ENCODE results near the gene RAPGEF6.
"Not testable (repeated sequence)": the region's sequence is repeated elsewhere in the genome, so short reads cannot be mapped to it uniquely, and the experiment has no call there.

RAPGEF6 gene

DNA sequence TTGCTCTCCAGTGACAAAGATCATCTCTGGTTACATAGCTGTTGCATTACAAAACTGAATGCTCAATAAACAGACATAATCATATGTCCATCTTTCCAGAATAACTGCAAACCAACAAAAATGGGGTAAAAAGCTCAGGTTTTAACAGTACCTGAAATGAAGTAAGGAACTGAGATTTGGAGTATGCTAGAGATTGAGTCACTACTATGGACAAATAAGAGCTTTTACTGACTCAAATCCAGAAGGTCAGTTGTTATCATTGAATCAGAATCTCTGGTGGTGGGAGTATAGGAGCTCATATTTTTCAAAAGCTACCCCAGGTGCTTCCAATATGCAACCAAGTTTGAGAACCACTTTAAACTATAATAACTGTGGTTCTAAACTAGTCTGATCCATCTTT lies 4.1 kb upstream of the RAPGEF6 start:
- DNase-seq: no peak

DNA sequence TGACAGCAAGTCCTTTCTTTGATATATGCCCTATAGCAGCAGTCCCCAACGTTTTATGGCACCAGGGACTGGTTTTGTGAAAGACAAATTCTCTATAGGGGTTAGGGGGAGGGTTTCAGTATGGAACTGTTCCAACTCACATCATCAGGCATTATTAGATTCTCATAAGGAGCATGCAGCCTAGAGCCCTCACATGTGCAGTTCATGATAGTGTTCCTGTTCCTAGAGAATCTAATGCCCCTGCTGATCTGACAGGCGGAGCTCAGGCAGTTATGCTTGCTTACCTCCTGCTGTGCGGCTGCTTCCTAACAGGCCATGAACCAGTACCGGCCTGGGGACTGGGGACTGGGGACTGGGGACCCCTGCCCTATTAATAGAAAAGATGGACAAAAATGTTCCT lies 2.7 kb upstream of the RAPGEF6 start:
- DNase-seq: no peak

DNA sequence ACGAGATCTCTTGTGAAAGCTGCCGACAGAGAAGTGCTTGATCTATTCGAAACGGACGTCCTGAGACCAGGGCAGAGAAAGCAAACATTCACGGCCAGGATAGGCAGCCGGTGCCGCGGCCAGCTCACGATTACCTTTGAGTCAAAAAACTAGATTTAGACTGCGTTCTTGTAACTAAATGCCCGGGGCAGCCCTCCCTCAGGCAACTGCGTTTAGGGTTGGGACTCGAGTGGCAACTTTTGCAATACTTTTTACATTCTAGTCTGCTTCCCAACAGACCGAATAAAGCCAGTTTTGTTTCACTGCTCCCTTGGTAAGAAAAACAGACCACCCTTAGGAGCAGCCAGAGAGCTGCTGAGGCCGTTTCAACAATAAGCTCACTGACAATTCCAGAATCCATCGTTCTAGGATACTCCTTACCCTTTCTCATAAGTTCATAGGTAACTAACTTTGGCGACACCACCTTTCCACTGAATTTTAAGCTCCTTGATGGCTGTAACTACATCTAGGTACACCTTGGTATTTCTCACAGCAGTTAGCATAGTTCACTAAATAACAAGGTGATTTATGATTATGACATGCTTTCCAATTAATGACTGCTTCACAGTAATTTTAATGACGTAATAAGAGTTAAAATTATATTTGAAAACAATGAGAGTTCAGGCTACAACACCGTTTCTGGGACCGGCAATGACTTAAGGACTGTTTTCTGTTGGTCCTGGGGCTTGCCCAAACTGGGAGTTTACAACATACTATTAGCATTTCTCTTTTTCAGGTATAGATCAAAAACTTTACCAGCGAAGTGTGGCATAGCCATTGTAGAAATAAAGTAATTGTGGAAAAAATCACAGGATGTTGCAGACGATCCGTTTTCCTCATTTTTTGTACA lies 899 bp upstream of the RAPGEF6 start:
- DNase-seq: no peak

DNA sequence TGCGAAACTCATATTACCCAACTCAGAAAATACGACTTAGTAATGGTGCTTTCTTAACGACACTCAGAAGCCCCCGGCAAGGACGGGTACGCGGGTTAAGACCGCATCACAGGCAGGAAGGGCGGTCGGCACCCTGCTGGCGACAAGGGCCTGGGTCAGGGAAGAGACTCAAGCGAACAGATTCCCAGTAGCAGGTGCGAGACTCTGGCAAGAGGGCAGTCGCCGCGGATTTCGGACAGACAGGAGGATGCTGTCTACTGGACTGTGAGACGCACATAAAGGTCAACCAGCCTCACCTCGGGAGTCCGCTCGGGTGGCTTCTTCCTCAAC lies 398 bp downstream of the RAPGEF6 start:
- DNase-seq: peak; percentile 69

DNA sequence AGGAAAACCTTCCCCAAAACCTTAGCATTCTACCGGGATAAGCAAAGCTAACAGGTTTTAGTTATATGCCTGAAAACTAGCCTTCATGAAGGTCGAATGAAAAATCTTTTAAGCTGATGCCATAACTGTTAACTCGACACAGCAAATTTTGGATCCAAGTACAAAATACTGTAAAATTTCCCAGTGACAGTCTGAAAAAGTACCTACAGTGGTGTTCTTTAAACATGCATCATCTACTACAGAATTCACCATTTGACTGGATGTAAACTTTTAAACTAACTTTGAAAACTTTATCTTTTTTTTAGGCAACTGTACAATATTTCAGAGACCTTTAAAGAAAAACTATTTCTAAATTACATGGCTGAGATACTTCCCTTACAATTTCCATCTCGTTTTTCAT lies 791 bp downstream of the RAPGEF6 start:
- DNase-seq: no peak

DNA sequence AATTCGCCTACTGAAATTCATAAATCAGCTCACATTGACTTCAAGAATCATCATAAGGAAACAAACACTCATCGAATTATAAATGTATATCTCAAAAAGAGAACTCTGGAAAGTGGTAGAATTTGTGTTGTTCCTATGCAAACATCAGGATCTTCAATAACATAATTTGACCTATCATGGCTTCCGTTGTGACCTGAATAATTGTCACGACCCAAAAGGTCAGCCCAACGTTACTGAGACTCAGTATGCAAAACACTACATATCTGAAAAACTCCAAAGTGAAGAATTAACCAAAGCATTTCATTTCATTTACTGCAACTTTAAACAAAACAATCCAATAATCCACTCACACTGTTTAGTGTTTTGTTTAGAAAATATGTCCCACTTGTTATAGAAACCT lies 1.2 kb downstream of the RAPGEF6 start:
- DNase-seq: no peak

DNA sequence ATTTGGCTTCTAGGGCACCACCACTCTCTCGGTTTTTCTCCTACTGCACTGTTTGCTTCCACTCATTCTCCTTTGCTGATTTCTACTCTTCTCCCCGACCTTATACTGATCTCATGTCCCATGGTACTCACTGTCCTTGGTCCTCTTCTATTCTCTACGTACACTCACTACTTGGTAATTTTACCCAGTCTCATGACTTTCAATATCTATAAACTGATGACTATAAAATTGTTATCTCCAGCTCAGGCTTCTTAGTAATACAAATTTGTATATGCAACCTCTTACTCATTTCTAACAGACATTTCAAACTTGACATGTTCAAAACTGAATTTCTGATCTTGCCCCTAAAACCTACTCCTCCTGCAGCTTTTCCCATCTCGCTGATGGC lies 4.1 kb downstream of the RAPGEF6 start:
- peak; percentile 21 for DNase-seq

DNA sequence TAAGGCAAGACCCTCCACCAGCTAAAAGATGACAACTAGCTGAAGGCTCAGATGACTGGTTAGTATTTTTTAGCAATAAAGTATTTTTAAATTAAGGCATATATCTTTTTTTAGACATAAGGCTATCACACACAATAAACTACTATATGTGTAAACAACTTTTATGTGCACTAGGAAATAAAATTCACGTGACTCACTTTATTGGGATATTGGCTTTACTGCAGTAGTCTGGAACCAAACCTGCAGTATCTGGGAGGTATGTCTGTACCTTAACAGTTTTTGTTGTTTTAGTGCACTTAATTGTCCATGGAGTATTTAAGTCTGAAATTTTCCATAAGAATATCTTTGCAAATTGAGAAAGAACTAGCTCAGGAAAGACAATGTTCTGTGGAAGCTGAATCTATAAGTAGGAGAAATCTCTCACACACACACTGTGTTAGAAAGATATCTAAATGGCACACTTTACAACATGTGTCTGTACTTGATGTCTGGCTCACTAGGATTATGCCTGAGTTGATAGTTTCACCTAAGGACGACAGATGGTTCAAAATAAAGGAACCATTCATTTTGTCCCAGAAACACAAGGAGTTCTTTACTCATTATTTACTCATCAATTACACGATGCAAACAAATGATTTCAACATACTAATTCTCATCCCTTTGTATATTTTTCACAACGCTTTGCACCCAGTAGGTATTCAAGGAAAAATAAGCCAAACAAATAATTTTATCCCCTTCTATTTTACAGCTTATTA lies 4.6 kb downstream of the RAPGEF6 start:
- no peak for DNase-seq

DNA sequence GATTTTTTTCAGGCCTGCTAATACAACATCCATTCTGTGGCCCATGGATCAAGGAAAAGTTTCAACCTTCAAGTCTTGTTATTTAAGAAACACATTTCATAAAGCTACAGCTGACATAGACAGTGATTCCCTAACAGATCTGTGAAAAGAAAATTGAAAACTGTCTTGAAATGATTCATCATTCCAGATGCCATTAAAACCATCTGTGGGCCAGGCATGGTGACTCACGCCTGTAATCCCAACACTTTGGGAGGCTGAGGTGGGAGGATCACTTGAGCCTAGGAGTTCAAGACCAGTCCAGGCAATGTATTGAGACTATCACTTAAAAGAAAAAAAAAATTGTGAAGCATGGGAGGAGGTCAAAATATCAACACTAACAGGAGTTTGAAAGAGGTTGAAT lies 6.0 kb downstream of the RAPGEF6 start:
- DNase-seq: no peak

DNA sequence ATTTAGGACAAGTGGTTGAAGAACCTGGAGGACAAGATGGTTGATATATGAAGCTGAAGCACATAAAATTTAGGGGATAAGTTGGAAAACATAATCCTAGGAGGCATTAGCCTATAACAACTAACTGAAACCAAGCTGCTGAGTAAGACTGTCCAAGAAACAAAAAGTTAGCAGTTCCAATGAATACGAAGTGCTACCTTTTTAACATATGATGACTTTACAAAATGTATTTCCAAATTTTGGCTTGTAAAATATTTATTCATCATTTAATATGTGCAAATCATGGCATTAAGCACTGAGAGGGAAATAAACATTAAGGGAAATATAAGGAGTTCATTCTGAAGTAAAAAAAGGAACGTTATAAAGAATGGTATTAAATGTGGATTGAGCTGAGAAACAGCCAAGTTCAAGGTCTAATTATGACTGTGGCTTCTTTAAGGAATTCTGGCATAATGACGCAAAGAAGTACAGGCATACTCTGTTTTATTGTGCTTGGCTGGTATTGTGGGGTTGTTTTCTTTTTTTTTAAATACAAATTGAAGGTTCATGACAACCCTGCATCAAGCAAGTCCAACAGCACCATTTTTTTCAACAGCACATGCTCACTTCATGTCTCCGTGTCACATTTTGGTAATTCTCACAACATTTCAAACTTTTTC lies 7.7 kb downstream of the RAPGEF6 start:
- DNase-seq: no peak

DNA sequence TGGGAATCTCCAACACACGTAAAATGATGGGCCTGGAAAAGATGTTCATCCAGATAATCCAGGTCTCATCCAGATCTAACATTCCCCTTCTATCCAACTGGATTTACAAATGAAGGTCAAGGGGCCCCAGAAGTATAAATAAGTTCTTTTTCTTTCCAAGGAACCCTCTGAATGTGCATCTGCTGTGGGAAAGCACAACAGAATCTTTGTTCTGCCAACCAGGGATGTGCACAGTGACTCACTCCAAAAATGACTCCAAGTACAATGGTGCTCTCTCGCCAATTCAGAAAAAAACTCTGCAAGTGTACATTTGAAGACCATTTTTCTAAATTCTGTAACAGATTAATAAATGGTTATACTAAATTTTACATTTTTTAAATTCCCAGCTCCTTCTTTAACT lies 12.4 kb downstream of the RAPGEF6 start:
- no peak for DNase-seq

DNA sequence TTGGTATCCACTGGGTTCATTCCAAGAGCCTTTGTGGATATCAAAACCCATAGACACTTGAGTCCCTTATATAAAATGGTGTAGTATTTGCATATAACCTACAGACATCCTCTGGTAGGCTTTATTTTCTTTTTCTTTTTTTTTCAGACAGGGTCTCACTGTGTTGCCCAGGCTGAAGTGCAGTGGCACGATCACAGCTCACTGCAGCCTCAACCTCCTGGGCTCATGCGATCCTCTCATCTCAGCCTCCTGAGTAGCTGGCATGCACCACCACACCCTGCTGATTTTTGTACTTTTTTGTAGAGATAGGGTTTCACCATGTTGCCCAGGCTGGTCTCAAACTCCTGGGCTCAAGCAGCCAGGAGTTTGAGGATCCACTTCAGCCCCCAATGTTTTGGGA lies 13.9 kb downstream of the RAPGEF6 start:
- DNase-seq: not testable (repeated sequence)

DNA sequence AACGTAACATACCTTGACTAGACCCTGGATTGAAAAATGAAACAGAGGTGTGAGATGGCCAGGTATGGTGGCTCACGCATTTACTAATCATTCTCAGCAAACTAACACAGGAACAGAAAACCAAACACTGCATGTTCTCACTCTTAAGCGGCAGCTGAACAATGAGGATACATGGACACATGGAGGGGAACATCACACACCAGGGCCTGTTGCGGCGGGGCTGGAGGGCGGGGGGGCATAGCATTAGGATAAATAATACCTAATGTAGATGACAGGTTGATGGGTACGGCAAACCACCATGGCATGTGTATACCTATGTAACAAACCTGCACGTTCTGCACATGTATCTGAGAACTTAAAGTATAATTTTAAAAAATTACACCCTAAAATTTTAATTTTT lies 15.9 kb downstream of the RAPGEF6 start:
- DNase-seq: no peak

DNA sequence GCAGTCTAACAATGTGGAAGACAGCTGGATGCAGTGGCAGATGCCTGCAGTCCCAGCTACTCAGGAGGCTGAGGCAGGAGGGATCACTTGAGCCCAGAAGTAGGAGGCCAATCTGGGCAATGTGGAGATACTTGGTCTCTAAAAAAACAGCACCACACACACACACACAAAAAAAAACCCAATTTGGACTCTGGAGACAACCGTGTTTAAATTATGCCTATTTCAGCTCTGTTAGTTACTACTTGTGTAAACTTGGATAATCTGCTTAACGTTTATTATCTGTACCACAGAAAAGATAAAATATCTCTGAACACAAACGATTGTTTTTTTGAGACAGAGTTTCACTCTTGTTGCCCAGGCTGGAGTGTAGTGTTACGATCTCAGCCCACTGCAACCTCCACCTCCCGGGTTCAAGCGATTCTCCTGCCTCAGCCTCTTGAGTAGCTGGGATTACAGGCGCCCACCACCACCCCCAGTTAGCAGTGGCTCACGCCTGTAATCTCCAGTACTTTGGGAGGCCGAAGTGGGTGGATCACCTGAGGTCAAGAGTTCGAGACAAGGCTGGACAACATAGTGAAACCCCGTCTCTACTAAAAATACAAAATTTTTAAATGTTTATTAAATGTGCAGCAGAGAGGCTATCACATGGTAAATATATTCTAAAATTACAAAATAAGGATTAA lies 17.7 kb downstream of the RAPGEF6 start:
- no peak for DNase-seq

DNA sequence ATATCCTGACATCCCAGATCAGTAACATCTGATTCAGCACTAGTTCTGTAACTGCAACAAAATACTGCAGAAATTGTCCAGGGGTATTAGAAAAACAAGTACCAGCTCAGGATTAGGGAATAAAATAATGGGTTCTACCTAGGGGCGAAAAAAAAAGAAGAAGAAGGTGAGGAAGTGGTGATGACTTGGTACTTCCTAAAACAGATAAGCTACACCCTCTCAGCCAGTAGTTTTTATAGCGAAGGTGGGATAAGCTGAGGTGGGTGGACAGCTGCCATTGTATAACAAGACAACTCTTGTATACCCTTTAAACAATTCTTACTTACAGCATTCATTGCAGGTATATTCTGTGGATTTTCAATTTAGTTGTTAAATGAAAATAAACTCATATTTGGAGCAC lies 19.1 kb downstream of the RAPGEF6 start:
- no peak for DNase-seq

DNA sequence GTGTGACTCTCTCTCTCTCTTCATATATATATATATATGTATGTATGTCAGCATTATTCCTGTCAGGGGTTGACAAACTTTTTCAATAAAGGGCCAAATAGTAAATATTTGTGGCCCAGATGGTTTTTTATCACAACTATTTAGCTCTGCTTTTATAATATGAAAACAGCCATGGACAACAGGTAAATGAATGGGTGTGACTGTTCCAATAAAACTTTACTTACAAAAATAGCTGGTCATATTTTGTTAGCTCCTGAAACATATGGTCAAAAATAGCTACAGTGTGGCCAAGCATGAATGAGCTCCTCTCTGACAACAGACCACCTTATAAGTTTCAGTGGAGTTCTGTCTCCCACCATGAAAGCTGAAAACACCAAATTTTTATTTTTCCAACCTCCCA lies 21.6 kb downstream of the RAPGEF6 start:
- DNase-seq: no peak

DNA sequence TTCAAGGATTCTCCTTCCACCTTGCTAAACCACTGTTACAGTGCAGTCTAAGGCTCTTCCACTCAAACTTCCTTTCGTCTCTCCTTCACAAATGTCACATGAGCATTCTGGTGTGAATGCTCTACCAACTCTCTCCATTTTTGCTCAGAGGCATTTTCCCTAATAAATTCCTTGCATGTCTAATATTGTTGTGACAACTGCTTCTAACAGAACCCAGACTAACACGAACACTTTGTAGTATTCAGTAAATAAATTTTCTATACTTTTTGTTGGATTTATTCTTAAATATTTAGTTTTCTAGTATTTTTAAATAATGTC lies 24.0 kb downstream of the RAPGEF6 start:
- DNase-seq: no peak

DNA sequence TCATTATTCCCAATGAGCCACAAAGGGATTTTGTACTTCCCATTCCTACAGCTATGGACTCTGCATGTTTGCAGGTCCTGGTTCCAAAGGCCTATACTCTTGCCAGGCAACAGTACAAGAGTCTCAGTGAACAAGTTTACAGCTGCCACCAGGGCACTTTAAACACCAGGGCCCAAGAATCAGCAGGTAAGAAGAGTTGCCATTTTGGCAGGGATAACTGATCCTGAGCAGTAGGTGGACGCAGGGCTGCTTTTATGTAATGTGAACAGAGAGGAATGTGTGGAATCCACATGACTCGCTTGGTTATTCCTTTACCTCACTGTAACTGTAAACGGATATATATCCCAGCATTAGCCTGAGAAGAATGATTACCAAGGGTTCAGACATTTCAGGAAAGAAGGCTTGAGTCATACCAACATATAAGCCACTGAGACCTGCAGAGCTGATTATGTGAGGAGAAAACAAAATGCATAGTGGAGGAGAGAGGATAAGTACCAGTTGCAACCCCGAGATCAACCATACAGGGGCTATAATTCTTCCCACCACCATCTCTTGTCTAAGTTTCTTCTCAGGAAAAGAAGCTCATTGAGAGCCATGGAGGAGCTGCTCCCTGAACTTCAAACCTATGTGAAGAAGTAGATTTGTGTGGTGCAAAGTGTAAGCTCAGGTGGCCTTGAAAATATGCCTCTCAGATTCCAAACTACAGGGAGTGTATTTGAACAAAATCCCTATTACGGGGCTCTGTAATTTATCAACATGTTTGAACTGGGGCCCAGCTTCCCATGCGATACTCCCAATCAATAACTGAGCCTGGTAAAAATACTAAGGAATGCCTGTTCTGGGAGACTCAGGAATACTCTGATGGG lies 24.6 kb downstream of the RAPGEF6 start:
- DNase-seq: no peak

DNA sequence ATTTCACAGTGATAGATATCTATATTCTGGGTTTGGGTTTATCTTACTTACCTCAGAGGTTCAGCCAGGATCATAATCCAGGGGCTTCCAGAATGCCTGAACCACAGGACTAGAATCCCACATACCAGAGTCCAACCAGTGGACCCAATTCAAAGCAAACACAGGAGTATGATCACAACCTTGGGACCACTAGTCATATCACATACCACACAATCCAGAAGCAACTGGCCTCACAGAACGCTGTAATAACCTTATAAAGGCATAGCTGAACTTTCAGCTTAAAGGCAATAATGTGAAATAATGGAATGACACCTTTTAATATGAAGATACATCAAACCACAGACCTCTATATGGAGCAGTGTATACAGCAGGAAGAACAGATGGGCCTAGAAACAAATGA lies 25.3 kb downstream of the RAPGEF6 start:
- DNase-seq: no peak

DNA sequence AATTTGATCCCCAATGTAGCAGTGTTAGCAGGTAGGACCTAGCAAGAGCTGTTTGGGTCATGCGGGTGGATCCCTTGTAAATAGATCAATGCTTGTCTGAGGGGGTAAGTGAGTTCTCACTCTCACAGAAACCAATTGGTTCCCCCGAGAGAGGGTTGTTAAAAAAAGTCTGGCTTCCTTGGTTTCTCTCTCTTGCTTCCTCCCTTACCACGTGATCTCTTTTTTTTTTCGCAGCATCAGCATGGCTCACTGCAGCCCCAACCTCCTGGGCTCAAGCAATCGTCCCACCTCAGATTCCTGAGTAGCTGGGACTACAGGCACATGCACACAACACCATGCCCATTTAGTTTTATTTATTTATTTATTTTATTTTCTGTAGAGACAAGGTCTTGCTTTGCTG lies 26.4 kb downstream of the RAPGEF6 start:
- DNase-seq: no peak

DNA sequence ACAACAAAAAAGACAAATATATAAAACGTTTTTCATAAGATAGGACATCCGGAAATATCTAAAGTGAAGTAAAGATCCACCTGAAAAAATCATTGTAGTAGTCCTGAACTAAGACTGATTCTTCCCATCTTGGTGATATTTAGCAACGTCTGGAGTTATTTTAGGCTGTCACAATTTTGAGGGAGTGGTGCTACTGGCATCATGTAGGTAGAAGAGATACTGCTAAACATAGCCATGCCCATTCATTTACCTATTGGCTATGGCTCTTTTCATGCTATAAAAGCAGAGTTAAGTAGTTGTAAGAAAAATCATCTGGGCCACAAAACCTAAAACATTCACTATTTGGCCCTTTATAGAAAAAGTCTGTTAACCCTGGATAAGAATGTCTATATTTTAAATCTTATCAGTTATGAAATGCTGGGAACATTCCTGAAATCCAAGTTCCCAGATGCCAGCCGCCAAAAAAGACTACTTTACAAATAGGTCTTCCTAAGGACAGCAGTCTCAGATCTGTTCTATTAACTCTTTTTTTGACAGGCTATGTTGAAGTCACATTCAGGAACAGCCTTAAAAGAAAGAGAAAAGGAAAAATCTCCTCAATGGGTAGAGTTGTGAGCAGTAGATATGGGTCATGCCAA lies 27.0 kb downstream of the RAPGEF6 start:
- no peak for DNase-seq

DNA sequence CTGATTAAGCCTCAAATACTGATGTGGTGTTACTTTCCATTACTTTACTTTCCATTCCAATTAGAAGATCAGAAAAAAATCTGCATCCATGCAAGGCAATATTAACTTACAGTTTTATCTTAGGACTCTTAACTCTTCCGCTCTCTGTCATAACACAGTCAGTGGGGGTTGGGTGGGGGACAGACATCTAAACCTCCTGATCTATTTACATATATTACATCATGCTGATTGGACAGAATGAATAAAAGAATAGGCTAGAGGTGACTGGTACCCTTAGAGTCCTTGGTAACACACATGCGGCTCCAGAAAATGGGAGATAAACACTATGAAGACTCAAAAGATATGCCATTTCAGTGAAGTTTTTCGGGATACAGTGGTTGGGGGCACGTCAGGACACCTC lies 27.6 kb downstream of the RAPGEF6 start:
- no peak for DNase-seq
